Measurements from ENCODE around the gene DNAJC13.

- no peak for TF ChIP-seq MAX (IDR thresholded peaks at IDR 0.05)
- TF ChIP-seq CTCF (IDR thresholded peaks at IDR 0.05): no peak
- no peak for TF ChIP-seq CBX2 (IDR thresholded peaks at IDR 0.05; ENCODE audit: borderline replicate concordance, low read depth)
- TF ChIP-seq POLR2A (IDR thresholded peaks at IDR 0.05; ENCODE audit: low read length): no peak
- TF ChIP-seq POLR2AphosphoS2 (conservative IDR thresholded peaks at IDR 0.05; ENCODE audit: low read length): no peak
- no peak for TF ChIP-seq CEBPB (IDR thresholded peaks at IDR 0.05)
- no peak for TF ChIP-seq EP300 (IDR thresholded peaks at IDR 0.05)
- TF ChIP-seq MAFK (IDR thresholded peaks at IDR 0.05; ENCODE audit: partially characterized antibody): no peak
Measured at GRCh38 chr3:132401255-132401654, 16.0 kb upstream of the DNAJC13 start.
